T-helper 2 cell treated with Interferon-gamma antibody and Interleukin-4, amounts not matched to agents 100 ng/mL and 5 ng/mL, for 36 hours (primary cell): ENCODE data around the gene SHISA9. TPM values are rescaled to one million over a fixed set of nuclear protein-coding genes. Genes with fewer than 3 reads are reported as not detected.

ENCODE experiments used
- intact Hi-C: fragments of 100-400 bp; cut with micrococcal nuclease; formaldehyde crosslinking; loops from one replicate; pipeline ENCODE4 v1.15.1; 2023
- total RNA-seq: library from RNA; stranded (reverse); gene quantifications from 2 replicates; pipeline ENCODE4 v1.2.3, GENCODE V29; 2022

SHISA9 gene
- total RNA-seq, 1 donor from 2014 or later, result 0.02 TPM

DNA sequence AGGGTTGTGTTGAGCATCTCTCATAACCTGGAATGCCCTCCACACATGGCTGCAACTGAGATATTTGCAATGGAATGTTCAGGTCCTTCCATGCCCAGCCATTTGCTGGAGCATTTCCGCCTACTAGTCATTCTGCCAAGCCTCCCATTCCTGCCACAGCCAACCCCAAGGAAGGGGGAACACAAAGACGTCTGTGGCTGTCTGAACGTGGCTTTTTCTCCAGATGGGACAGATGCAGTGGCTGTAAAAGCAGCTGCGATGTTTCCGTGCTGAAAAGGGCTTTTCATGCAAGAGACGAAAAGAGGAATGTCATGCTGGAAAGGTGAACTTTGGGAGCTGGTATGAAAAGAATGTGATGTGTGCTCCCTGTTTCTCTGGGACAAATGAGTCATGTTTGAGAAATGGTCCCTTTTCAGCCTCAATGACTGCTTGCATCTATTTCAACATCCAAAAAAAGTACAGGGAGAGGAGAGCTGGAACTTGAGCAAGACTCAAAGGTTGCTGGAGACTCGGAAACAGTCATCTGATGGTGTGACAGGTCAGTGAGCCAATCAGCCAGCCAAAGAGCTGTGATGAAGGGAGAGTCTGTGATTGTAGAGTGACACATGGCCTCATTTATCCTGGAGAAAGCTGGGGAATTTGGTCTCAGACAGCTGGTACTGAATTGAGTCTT is 208.9 kb downstream of the SHISA9 start:
- intact Hi-C loops, result no loop called here

DNA sequence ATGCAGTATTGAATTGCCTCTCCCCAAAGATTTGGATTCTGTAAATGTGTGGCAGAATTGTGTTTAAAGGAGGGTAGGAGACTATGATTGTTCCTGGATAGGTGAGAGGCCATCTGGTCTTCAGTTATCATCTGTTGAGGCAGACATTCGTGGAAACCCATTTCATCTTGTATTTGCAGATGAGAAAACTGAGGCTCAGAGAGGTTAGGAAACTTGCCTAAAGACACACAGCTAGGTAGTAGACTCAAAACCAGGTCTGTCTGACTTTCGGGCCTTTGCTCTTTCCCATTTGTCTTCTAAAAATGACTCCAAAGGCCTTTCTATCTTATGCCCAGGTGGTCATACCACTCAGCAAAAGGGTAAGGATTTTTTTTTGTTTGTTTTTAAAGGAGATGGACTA is 210.3 kb downstream of the SHISA9 start:
- intact Hi-C loops, result no loop called here

DNA sequence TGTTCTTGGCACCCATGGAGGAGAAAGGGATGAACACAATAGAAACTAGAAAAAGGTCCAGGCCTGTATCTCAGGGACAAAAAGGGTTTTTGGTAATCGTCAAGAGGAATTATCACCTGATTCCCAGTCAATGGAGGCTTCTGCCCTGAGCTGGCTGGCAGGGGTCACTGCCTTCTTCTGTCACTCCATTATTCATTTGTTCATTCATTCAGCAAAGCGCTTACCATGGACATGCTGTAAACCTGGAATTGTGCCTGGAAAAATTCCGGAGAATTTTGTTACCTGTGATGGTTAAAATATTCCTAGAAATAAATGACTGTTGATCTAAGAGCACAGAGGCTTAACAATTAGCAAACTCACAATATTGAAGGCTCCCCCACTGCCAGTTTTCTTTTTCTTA is 212.3 kb downstream of the SHISA9 start:
- intact Hi-C loops, result no loop called here

DNA sequence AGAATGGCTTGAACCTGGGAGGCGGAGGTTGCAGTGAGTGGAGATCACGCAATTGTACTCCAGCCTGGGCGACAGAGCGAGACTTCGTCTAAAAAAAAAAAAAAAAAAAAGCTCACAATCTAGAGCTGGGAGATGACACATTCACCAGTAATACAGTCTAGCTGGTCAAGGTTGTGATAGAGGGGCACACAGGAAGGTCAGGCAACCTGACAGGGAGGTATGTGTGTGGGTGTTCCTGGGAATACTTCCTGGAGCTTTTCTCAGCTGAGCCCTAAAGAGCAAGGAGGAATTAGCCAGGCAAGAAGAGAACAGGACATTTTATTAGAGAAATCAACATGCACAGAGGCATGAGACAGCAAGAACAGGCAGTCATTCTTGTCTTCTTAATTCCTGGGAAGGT is 216.7 kb downstream of the SHISA9 start:
- intact Hi-C loops, result no loop called here

DNA sequence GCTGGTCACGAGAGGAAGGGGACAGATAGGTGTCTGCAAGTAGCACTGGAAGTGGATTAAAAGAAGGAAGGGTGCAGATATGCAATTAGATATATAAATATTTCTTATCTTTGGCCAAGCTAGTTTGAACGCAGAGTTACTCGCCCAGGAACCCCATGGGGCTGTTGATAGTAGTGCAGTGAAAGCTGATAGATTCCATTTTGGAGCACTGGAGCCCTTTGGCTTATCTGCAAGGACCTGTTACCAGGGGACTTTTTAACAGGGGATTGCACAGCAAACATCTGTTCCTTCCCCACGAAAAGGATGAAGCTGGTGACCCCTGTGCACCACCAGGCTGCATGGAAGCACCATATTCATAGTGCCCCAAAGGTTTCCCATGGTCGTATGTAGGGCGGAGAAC is 218.7 kb downstream of the SHISA9 start:
- intact Hi-C loops, result no loop called here

DNA sequence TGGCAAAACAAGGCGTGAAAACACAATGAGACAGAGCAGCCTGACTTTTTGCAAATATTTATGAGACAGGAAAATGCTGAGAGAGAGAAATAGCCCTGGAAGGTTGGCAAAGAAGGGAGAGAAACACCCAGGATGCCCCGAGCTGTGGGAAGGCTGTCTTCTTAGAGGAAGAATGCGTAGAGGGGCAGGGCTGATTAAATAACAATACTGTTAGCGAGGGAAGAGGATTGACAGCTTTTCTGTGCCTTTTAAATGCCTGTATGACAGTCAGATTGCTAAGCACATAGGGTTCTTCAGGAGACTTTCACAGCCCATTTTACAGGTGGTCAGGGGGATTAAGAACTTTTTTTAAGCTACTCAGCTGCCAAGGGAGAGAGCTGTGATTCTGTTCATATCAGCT is 219.2 kb downstream of the SHISA9 start:
- intact Hi-C loops, result no loop called here

DNA sequence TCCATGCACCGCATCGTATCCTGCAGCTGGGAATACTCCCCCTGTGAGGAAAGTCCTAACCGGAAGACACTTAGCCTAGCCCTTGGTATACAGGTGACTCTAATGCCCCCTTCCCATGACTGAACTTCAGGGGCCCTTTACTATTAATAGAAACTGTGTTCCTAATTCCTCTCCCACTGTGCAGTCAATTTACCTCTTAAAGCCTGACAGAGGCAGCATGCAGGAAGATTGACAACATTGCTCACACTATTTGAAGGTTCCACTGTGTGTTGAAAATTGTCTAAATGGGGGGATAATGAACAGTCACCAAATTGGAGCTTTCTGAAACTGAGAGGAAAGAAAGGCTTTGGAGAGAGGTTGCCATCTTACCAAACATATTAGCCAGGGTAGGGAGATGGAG is 222.6 kb downstream of the SHISA9 start:
- intact Hi-C loops, result no loop called here

DNA sequence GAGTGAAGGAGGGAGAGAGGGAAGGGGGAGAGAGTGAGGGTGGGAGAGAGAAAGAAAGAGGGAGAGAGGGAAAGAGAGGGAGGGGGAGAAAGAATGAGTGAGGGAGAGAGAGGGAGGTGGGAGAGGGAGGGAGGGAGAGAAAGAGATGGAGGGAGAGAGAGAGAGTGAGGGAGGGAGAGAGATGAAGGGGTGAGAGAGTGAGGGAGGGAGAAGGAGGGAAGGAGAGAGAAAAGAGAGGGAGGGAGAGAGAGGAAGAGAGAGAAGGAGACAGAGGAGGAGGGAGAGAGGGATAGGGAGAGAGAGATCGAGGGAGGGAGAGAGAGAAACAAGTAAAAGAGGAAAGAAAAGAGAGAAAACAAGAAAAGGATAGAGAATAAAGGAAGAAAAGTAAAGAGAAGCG is 225.7 kb downstream of the SHISA9 start:
- intact Hi-C loops, result no loop called here

DNA sequence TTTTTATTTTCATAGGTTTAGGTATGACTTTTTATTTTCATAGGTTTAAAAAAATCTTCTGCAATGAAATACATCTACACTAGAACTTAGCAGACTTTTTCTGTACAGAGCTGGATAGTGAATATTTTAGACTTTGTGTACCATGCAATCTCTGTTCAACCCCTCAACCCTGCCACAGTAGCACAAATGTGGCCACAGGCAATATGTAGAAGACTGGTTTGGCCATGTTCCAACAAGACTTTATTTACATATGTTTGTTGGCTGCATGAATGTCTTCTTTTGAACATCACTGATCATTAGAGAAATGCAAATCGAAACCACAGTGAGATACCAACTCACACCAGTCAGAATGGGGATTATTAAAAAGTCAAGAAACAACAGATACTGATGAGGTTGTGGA is 229.2 kb downstream of the SHISA9 start:
- intact Hi-C loops, result no loop called here

DNA sequence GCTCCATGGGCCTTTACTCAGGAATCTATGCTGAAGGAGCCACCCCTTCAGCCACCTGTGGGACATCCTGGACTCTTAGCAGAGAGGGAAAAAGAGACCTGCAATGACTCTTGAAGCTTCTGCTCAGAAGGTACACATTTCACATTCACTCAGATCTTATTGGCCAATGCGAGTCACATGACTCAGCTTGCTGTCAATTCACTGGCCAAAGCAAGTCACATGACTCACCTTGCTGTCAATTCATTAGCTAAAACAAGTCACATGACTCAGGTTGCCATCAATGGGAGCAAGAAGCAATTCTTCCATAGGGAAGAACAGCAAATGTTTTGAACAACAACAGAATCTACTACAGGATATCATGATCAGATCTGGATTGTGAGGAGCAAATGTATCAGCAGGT is 233.4 kb downstream of the SHISA9 start:
- intact Hi-C loops, result no loop called here

DNA sequence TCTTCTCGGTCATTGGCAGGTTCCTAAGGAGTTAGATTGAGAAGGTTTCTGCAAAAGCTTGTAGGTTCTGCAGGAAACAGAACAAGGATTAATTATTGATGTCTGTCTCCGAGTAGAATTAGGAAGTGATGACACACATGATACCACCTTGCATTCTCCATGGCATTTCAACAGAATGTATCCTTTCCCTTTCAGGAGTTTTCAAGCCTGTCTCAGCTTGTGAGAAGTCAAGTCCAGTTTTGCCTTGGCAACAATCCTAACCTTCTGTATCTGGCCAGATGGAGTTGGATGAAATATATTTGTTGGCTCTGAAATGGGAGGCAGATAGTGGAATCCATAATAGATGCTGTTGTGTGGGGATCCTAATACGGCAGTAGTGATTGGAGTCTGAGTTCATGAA is 235.5 kb downstream of the SHISA9 start:
- intact Hi-C loops, result no loop called here

DNA sequence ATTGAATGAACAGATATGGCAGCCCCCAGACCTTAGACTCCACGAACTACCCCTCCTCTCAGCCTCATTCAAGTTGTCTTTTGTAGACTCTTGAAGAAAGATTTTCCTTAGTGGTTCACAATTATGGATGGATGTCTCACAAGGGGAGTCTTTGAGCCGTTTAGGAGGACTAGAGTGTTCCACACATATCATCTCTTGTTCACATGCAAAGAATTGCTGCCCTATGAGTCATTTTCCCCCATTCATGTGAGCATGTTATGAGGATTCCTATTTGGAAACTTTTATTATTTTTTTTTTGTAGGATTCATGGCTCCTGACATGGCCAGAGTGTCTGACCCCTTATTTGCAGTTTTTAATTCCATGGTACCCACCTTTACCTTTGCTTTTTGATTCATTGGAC is 237.1 kb downstream of the SHISA9 start:
- intact Hi-C loops, result no loop called here

DNA sequence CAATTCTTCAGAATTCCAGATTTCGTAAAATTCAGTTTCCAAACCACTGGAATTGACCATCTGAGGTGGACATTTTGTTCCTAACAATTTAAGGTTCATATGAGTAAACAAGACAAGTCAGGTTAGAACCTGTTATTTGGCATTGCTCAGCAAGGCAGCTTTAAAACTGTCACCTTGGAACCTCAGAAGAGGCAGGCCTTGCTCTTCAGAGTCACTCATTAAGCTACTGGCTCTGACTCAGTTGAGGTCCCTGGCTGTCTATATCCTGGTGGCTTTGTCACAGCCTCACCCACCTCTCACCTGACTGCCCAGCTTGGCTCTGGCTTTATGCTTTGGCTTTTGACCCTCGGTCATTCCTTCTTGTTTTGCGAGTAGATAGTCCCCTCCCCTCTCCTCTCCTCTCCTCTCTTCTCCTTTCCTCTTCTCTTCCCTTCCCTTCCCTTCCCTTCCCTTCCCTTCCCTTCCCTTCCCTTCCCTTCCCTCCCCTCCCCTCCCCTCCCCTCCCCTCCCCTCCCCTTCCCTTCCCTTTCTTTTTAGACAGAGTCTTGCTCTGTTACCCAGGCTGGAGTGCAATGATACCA is 238.4 kb downstream of the SHISA9 start:
- intact Hi-C loops, result no loop called here

DNA sequence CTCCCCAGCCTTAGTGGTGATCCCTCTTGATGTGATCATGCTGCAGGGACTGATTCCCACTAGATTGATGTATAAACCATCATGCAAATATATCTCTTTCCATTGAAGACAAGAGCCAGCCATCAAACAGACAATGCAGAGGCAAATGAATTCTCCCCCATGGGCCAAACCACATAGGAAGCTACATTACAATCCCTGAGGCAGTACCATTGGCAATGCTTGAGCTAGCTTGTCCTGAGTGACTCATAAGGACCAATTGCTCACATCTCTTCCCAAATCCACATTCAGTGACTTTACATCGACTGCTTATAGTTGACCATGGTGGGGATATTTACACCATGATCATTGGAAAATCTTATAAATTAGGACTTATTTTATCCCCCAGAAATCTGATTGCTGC is 242.2 kb downstream of the SHISA9 start:
- intact Hi-C loops, result no loop called here

DNA sequence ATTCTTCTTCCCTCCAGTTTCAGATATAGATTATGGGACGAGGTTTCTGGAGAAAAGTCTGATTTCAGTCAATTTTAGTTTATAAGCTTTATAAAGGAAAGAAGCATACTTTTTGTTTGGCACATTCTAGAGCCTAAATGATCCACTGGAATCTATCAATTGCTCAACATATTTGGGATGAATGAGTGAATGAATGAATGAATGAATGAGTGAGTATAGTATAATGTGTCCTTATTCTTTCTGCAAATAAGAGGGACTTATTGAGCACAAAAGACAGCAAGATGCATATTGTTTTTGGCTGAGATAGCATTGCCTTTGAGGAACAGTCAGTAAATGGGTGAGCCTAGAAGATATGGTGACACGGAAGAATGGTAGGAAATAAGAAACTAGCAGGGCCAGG is 245.4 kb downstream of the SHISA9 start:
- intact Hi-C loops, result no loop called here

DNA sequence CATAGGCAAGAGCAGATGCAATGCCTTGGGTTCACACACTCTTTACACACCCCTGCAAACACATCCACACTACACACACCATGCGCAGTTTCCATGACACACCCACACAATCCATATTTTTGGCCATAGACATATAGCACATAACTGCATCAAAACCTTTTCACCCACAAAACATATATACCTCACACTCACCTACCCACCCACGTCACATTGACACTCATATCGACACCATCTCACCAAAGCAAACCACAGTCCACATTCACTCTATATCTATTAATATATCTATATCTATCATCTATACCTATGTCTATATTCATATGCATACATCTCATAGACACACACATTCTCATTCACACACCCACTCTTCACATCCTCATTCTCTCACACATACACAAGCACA is 246.9 kb downstream of the SHISA9 start:
- intact Hi-C loops, result no loop called here

DNA sequence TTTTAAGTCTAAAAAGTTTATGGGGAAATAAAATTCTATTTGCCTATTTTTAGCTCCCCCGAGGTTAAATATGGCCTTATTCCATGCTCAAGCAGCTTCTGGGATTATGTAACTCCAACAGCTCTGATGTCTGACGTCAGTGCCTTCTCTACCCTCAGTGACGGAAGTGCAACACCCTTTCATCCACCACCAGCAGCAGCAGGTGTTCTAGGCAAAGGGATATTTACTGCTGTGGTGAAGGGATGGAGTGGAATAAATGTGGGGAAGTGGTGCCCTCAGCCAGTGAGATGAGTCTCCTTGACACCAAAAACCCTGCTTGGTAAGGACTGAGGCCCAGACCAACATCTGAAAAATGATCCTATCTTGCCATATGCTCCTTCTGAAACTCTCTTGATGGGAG is 247.4 kb downstream of the SHISA9 start:
- intact Hi-C loops, result no loop called here

DNA sequence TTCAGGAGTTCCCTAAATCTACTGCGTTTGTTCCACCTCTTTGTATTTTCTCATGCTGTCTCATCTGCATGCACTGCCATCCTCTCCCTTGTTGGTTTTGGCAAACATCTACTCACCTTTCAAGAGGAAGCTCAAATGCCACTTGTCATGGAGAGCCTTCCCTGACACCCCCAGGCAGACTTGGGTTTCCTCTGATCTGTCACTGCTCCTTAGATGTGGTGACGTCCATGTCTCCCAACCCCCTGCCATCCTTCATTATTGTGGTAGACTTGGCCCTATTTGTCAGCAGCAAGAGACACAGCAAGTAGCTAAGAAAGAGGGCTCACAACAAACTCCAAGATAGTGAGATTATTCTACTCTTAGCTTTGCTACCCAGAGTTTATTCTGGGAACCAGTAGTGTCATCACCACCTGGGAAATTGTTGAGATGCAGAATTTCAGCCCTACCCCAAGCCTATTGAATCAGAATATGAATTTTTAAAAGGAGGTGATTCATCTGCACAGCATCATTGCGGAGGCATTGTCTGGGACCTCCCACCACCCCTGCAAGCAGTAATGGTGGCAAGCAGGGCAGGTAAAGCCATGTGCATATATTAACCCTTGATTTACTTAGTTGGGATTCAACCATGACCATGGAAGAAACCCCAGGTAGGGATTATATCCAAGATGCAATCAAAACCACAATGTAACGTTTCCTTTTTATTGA is 248.9 kb downstream of the SHISA9 start:
- intact Hi-C loops, result no loop called here

DNA sequence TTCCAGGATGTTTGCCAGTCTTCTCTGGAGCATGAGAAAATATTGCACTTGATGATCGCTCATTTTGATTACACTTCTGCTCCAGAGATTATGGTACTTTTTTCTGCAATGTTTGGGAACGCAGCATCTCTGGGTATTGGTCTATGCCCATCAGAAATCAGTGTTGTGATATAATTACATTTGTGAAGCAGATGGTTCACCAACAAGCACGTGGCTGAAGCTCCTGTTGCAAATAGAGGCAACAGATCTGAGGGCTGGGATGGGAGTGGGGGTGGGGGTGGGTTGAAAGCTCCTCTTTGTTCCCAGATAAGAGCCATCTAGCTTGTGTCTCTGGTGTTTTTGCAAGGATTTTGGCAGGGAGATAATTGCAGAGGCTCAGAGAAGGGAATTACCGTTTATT is 252.3 kb downstream of the SHISA9 start:
- intact Hi-C loops, result no loop called here

DNA sequence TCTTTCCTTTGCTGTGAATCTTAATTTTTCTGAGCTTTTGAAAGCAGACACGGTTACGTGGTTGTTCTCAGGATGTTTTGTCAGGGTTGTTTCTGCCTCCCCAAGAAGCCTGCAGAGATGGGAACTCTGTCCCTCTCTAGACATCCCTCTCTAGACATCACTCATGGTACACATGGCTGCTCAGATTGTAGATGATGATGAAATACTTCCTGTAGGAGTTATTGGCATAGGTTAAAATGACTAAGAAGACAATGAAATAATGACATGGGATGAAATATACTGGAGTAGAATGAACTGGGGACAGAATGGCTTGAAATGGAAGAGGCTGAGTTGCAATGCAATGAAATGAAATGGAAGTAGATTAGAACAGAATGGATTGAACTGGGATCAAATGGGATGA is 253.4 kb downstream of the SHISA9 start:
- intact Hi-C loops, result no loop called here

DNA sequence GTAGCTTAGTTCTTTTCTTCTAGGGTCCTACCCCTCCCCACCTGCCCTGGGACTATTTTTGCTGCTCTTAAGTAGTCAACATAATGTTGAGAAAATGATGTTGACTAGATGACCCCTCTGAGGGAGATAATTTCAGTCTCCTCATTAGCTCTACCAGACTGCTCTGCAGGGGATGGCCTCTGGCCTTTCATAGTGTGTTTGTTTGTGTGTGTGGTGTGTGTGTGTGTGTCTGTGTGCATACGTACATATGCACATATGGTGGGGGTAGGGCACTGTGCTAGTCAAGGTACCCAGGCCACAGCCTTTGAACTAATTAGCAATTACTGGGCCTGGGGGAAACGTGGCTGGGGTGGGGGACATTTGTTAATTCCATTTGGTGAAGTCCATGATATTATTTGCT is 254.0 kb downstream of the SHISA9 start:
- intact Hi-C loops, result no loop called here

DNA sequence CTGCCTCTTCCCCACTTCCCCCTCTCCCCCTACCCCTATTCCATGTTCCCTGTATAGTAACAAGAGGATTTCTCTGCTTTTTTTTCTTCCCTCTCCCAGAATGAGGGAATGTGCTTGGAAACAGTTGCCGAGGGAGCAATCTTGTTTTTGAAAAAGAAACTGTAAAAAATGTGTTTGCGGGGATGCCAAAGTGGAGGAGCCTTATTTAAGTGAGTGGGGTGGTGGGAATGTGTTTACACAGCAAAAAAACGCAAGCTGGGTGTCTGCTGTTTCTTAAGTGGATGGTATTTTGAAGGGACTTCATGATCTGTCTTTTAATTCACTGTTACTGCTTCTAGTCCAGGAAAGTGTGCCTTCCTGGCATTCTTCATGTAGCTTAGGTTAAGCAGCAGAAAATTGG is 254.4 kb downstream of the SHISA9 start:
- intact Hi-C loops, result no loop called here

DNA sequence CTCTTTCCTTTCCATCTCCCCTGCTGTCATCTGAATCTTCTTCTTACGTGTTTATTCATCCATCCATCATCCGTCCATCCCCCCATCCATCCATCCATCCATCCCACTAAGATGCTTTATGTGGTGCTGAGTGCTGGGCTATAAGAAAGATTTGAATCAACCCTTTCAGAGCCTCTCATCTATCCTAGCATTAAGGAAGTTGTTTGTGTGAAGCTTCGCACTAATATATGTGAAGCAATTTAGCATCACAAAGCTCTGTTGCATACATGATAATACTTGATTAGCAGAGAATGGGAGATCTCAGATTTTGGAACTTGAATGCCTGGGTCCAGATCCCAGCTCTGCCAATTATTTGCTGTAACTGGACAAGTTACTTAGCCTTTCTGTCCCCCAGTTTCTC is 255.7 kb downstream of the SHISA9 start:
- intact Hi-C loops, result no loop called here
